Loucy (cell line): ENCODE data around the gene CAPZA1.

Experiments
- H2AFZ ChIP-seq: fragments of 200-600 bp; sonication (generic); 2 replicates; pipeline ENCODE4 v1.6.0; 2016; ENCODE audit warnings: antibody characterized with exemption, mild to moderate bottlenecking, low read length, moderate library complexity
- H3F3A ChIP-seq: fragments of 200-600 bp; 2 replicates; pipeline ENCODE4 v1.6.0; 2016; ENCODE audit warnings: antibody characterized with exemption, low read depth, mild to moderate bottlenecking
- H3K27me3 ChIP-seq: fragments of 200-600 bp; sonication (generic); 2 replicates; pipeline ENCODE4 v1.6.1; 2014; ENCODE audit warnings: low read length, mild to moderate bottlenecking; ENCODE audit not compliant: insufficient read depth, poor library complexity, severe bottlenecking
- H3K36me3 ChIP-seq: fragments of 200-600 bp; sonication (generic); 2 replicates; pipeline ENCODE4 v1.6.1; 2016; ENCODE audit warnings: low read length; ENCODE audit not compliant: insufficient read depth
- H3K4me1 ChIP-seq: fragments of 200-600 bp; sonication (generic); 2 replicates; pipeline ENCODE4 v1.5.1; 2014; ENCODE audit warnings: low read length, mild to moderate bottlenecking; ENCODE audit not compliant: insufficient read depth, poor library complexity, severe bottlenecking
- H3K4me2 ChIP-seq: fragments of 200-600 bp; sonication (generic); 2 replicates; pipeline ENCODE4 v1.6.0; 2014; ENCODE audit warnings: antibody characterized with exemption, low read length, low read depth, mild to moderate bottlenecking; ENCODE audit not compliant: poor library complexity, severe bottlenecking
- H3K4me3 ChIP-seq: fragments of 200-600 bp; sonication (generic); 2 replicates; pipeline ENCODE4 v1.5.1; 2014; ENCODE audit warnings: low read length, mild to moderate bottlenecking, mixed read lengths; ENCODE audit not compliant: poor library complexity, severe bottlenecking
- H3K79me2 ChIP-seq: fragments of 200-600 bp; sonication (generic); 2 replicates; pipeline ENCODE4 v1.6.1; 2014; ENCODE audit warnings: low read length; ENCODE audit not compliant: insufficient read depth
- H3K9ac ChIP-seq: fragments of 200-600 bp; sonication (generic); 2 replicates; pipeline ENCODE4 v1.6.0; 2014; ENCODE audit warnings: mild to moderate bottlenecking, low read depth, low read length, moderate library complexity; ENCODE audit not compliant: poor library complexity, severe bottlenecking
- H3K9me2 ChIP-seq: fragments of 200-600 bp; sonication (generic); replicated peaks from 2 replicates; pipeline ENCODE4 v1.6.1; 2016; ENCODE audit warnings: low read depth, low read length, mixed read lengths
- H3K9me3 ChIP-seq: fragments of 200-600 bp; sonication (generic); 2 replicates; pipeline ENCODE4 v1.6.1; 2014; ENCODE audit warnings: mild to moderate bottlenecking, antibody characterized with exemption, low read length, low read depth; ENCODE audit not compliant: insufficient read depth
- H4K20me1 ChIP-seq: fragments of 200-600 bp; sonication (generic); 2 replicates; pipeline ENCODE4 v1.6.0; 2014; ENCODE audit warnings: antibody characterized with exemption, low read length, mild to moderate bottlenecking; ENCODE audit not compliant: insufficient read depth, poor library complexity, severe bottlenecking
- EZH2phosphoT487 ChIP-seq: fragments of 200-600 bp; IDR thresholded peaks from 2 replicates; pipeline ENCODE4 v1.6.1; 2018; ENCODE audit warnings: antibody characterized with exemption, mild to moderate bottlenecking, moderate library complexity, borderline replicate concordance
- TF ChIP-seq, protein P1 (sequence below): fragments of 200-600 bp; sonication (generic); conservative IDR thresholded peaks from 2 replicates; pipeline ENCODE4 v1.5.1; 2014; ENCODE audit warnings: mild to moderate bottlenecking, antibody characterized with exemption, low read length

Gene CAPZA1

DNA sequence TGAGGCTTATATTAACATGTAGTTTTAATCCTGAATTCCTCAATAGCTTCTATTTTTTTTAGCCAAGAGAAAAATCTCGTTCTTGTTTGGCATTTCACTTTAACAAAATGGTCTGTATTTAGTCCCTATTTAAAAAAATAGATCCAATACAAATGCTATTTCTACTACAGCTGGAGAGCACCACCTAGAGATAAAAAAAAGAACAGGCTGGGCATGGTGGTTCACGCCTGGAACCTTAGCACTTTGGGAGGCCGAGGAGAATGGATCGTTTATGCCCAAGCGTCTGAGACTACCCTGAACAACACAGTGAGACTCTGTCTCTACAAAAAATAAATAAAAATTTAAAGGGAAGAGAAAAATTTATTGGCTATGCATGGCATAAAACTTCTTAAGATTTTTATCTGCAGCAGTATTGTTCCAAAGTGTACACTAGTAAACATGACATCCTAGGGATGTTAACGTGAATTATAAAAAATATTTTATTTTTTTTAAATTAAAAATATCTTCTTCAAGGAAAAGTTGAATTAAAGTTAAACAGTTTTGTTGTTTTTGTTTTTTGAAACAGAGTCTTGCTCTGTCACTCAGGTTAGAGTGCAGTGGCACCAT lies 5.1 kb upstream of the CAPZA1 start:
- peaks cover 8% of the 10 kb centered on the region for H3K27me3 ChIP-seq
- H3K4me1 ChIP-seq, result peaks cover 18% of the 10 kb centered on the region
- peaks cover 38% of the 10 kb centered on the region for H3K79me2 ChIP-seq
- no peaks in the 10 kb centered on the region for H3F3A ChIP-seq
- H3K4me2 ChIP-seq, result peak overlapping the region; percentile 46
- H4K20me1 ChIP-seq, result peaks cover 3% of the 10 kb centered on the region
- no peaks in the 10 kb centered on the region for H3K9me3 ChIP-seq
- H3K9me2 ChIP-seq, result no peaks in the 10 kb centered on the region
- no peak overlapping the region for H3K4me3 ChIP-seq
- TF ChIP-seq, protein P1, sequence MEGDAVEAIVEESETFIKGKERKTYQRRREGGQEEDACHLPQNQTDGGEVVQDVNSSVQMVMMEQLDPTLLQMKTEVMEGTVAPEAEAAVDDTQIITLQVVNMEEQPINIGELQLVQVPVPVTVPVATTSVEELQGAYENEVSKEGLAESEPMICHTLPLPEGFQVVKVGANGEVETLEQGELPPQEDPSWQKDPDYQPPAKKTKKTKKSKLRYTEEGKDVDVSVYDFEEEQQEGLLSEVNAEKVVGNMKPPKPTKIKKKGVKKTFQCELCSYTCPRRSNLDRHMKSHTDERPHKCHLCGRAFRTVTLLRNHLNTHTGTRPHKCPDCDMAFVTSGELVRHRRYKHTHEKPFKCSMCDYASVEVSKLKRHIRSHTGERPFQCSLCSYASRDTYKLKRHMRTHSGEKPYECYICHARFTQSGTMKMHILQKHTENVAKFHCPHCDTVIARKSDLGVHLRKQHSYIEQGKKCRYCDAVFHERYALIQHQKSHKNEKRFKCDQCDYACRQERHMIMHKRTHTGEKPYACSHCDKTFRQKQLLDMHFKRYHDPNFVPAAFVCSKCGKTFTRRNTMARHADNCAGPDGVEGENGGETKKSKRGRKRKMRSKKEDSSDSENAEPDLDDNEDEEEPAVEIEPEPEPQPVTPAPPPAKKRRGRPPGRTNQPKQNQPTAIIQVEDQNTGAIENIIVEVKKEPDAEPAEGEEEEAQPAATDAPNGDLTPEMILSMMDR, result peak; percentile 79
- no peak for TF ChIP-seq EZH2phosphoT487
- no peaks in the 10 kb centered on the region for H3K36me3 ChIP-seq
- no peak overlapping the region for H3K9ac ChIP-seq
- H2AFZ ChIP-seq, result no peak overlapping the region

- Histone ChIP-seq H3K4me3 (peak overlapping the region; percentile 99), H3K79me2 (peaks cover 74% of the 10 kb centered on the region), H3K9ac (peak overlapping the region; percentile 100), H3K4me1 (peaks cover 29% of the 10 kb centered on the region), H3K27me3 (peaks cover 8% of the 10 kb centered on the region), H3K9me2 (no peaks in the 10 kb centered on the region), H3K4me2 (peak overlapping the region; percentile 99), H3F3A (no peaks in the 10 kb centered on the region), H4K20me1 (peaks cover 31% of the 10 kb centered on the region), H3K9me3 (no peaks in the 10 kb centered on the region), H2AFZ (peak overlapping the region; percentile 69), H3K36me3 (no peaks in the 10 kb centered on the region)
- TF ChIP-seq, protein P1, result no peak
- TF ChIP-seq EZH2phosphoT487, result no peak
Observed at GRCh38 chr1:112618114-112618720, 1.4 kb upstream of the CAPZA1 start.

- Histone ChIP-seq H3F3A (no peaks in the 10 kb centered on the region), H3K27me3 (peaks cover 8% of the 10 kb centered on the region), H3K9me2 (no peaks in the 10 kb centered on the region), H3K9me3 (no peaks in the 10 kb centered on the region), H3K4me3 (peak within 1 kb of the TSS; percentile 99), H3K4me2 (peak within 1 kb of the TSS; percentile 99), H3K9ac (peak within 1 kb of the TSS; percentile 100), H4K20me1 (peaks cover 33% of the 10 kb centered on the region), H3K4me1 (peaks cover 27% of the 10 kb centered on the region), H2AFZ (peak within 1 kb of the TSS; percentile 69), H3K36me3 (no peaks in the 10 kb centered on the region), H3K79me2 (peaks cover 82% of the 10 kb centered on the region)
- TF ChIP-seq, protein P1, result no peak
- no peak for TF ChIP-seq EZH2phosphoT487
Observed at GRCh38 chr1:112618721-112619517, 713 bp upstream of the CAPZA1 start, which contains the start of gene ST7L. TSS of gene ST7L (minus strand) at chr1:112619141. CDS start at chr1:112619113, 28 bp downstream.
